A549 (cell line): ENCODE results near the gene KIF26A. TPM values are rescaled to one million over a fixed set of nuclear protein-coding genes. Genes with fewer than 3 reads are reported as not detected.

Source experiments
- ATAC-seq, 2 experiments: fragments of 200-7000 bp in 1 of 2; fragments of >200 bp in 1 of 2; cut with Nextera tagmentation in 1 of 2; cut with Tn5 transposase in 1 of 2; 3 replicates each; pipeline versions ENCODE4 v1.8.0 to v1.9.1; 2018 to 2020; ENCODE audit warnings: mild to moderate bottlenecking in 1 of 2, moderate library complexity in 1 of 2
- CTCF ChIA-PET: fragments of 300-600 bp; sonication (Branson Sonifier 250); formaldehyde crosslinking; extraction: SDS; loops from one replicate; lab custom pipeline; 2021; ENCODE audit warnings: antibody characterized with exemption, inconsistent platforms; lab: Yijun Ruan, JAX
- POLR2A ChIA-PET: fragments of 350-600 bp; formaldehyde crosslinking; extraction: SDS; loops from one replicate; lab custom pipeline; 2021; ENCODE audit warnings: antibody characterized with exemption, inconsistent platforms; lab: Yijun Ruan, JAX
- DNase-seq, 2 experiments: peaks; one replicate each; pipeline versions ENCODE4 v3.0.0 to v3.0.0-alpha.2; 2011 to 2016; ENCODE audit warnings: low read depth in 1 of 2, low spot score in 1 of 2
- FAIRE-seq: peaks from 2 replicates; lab custom pipeline; 2011; peaks lifted over from hg19 to GRCh38; lab: Jason Lieb, UNC
- H3K27ac ChIP-seq, 2 experiments: fragments of >200 bp; sonication (Bioruptor Twin); formaldehyde crosslinking; 3 replicates each; pipeline ENCODE4 v1.5.1; 2016 to 2017
- H3K4me1 ChIP-seq: fragments of >200 bp; sonication (Bioruptor Twin); formaldehyde crosslinking; 3 replicates; pipeline ENCODE4 v1.6.1; 2016
- H3K4me2 ChIP-seq: fragments of >200 bp; sonication (Bioruptor Twin); formaldehyde crosslinking; 3 replicates; pipeline ENCODE4 v1.6.1; 2016
- H3K4me3 ChIP-seq: fragments of >200 bp; sonication (Bioruptor Twin); formaldehyde crosslinking; 3 replicates; pipeline ENCODE4 v1.5.1; 2016
- H3K9me3 ChIP-seq: fragments of >200 bp; sonication (Bioruptor Twin); formaldehyde crosslinking; 3 replicates; pipeline ENCODE4 v1.6.1; 2016
- CBX8 ChIP-seq: fragments of 200-600 bp; sonication (generic); IDR thresholded peaks from 2 replicates; pipeline ENCODE4 v1.6.1; 2016
- CEBPB ChIP-seq, 2 experiments: fragments of >200 bp in 1 of 2; sonication (Bioruptor Twin) in 1 of 2; formaldehyde crosslinking in 1 of 2; IDR thresholded peaks; 2 replicates each; pipeline ENCODE4 v1.6.1; 2012 to 2016
- CTCF ChIP-seq: fragments of >200 bp; sonication (Bioruptor Twin); formaldehyde crosslinking; IDR thresholded peaks from 3 replicates; pipeline ENCODE4 v1.5.1; 2016
- EHMT2 ChIP-seq: fragments of 200-600 bp; sonication (generic); IDR thresholded peaks from 2 replicates; pipeline ENCODE4 v1.6.1; 2016; ENCODE audit warnings: antibody characterized with exemption, low read depth, mild to moderate bottlenecking, moderate library complexity
- ESRRA ChIP-seq: fragments of 150-350 bp; IDR thresholded peaks from 2 replicates; pipeline ENCODE4 v1.6.1; 2014; ENCODE audit warnings: mild to moderate bottlenecking, low read length, borderline replicate concordance
- FOSB ChIP-seq: fragments of 250-450 bp; sonication (Bioruptor Pico); IDR thresholded peaks from 2 replicates; pipeline ENCODE4 v1.5.0; 2020; ENCODE audit warnings: mild to moderate bottlenecking, moderate library complexity
- FOSL2 ChIP-seq, 2 experiments: fragments of 450-650 bp in 1 of 2; fragments of >200 bp in 1 of 2; sonication (Bioruptor Twin) in 1 of 2; formaldehyde crosslinking; IDR thresholded peaks; 2 replicates each; pipeline versions ENCODE4 v1.5.0 to v1.6.1; 2016 to 2020; ENCODE audit warnings: mild to moderate bottlenecking in 1 of 2, moderate library complexity in 1 of 2
- GATA3 ChIP-seq: IDR thresholded peaks from 2 replicates; pipeline ENCODE4 v1.6.1; 2012; ENCODE audit warnings: borderline replicate concordance
- HDAC2 ChIP-seq: fragments of 200-600 bp; sonication (generic); IDR thresholded peaks from 2 replicates; pipeline ENCODE4 v1.6.1; 2016
- HEYL ChIP-seq: fragments of 250-450 bp; sonication (Bioruptor Pico); IDR thresholded peaks from 2 replicates; pipeline ENCODE4 v1.8.0; 2021; ENCODE audit warnings: mild to moderate bottlenecking, moderate library complexity
- HOXA7 ChIP-seq: fragments of 250-450 bp; sonication (Bioruptor Pico); IDR thresholded peaks from 2 replicates; pipeline ENCODE4 v1.5.0; 2020; ENCODE audit warnings: mild to moderate bottlenecking, moderate library complexity
- HOXB13 ChIP-seq: fragments of 250-450 bp; sonication (Bioruptor Pico); IDR thresholded peaks from 2 replicates; pipeline ENCODE4 v1.5.0; 2020; ENCODE audit warnings: low read depth, mild to moderate bottlenecking, moderate library complexity
- JUNB ChIP-seq: fragments of >200 bp; sonication (Bioruptor Twin); formaldehyde crosslinking; IDR thresholded peaks from 2 replicates; pipeline ENCODE4 v1.6.1; 2016
- KDM5A ChIP-seq: fragments of 200-600 bp; sonication (generic); IDR thresholded peaks from 2 replicates; pipeline ENCODE4 v1.6.1; 2016; ENCODE audit warnings: antibody characterized with exemption, mild to moderate bottlenecking
- MAX ChIP-seq: IDR thresholded peaks from 2 replicates; pipeline ENCODE4 v1.6.1; 2012
- NPAS2 ChIP-seq: fragments of 250-450 bp; sonication (Bioruptor Pico); IDR thresholded peaks from 2 replicates; pipeline ENCODE4 v1.8.0; 2022; ENCODE audit warnings: mild to moderate bottlenecking, moderate library complexity, borderline replicate concordance
- NR3C1 ChIP-seq: fragments of >200 bp; sonication (Bioruptor Twin); formaldehyde crosslinking; IDR thresholded peaks from 3 replicates; pipeline ENCODE4 v1.6.1; 2017
- RAD21 ChIP-seq, 2 experiments: fragments of >200 bp in 1 of 2; sonication (Bioruptor Twin) in 1 of 2; formaldehyde crosslinking in 1 of 2; IDR thresholded peaks in 1 of 2; conservative IDR thresholded peaks in 1 of 2; 2 replicates in 1 of 2; 3 replicates in 1 of 2; pipeline ENCODE4 v1.6.1; 2012 to 2018; ENCODE audit warnings: inconsistent platforms in 1 of 2
- RCOR1 ChIP-seq: fragments of 150-350 bp; IDR thresholded peaks from 2 replicates; pipeline ENCODE4 v1.6.1; 2014; ENCODE audit warnings: antibody characterized with exemption, low read length, low read depth
- RNF2 ChIP-seq: fragments of 200-600 bp; sonication (generic); IDR thresholded peaks from 2 replicates; pipeline ENCODE4 v1.6.1; 2016; ENCODE audit warnings: low read depth, mild to moderate bottlenecking, antibody characterized with exemption, moderate library complexity, borderline replicate concordance
- SMC3 ChIP-seq: fragments of >200 bp; sonication (Bioruptor Twin); formaldehyde crosslinking; IDR thresholded peaks from 3 replicates; pipeline ENCODE4 v1.6.1; 2018; ENCODE audit warnings: inconsistent platforms
- TFCP2L1 ChIP-seq: fragments of 250-450 bp; sonication (Bioruptor Pico); IDR thresholded peaks from 2 replicates; pipeline ENCODE4 v1.5.0; 2021; ENCODE audit warnings: mild to moderate bottlenecking
- ZSCAN20 ChIP-seq: fragments of 250-450 bp; sonication (Bioruptor Pico); IDR thresholded peaks from 2 replicates; pipeline ENCODE4 v1.8.0; 2022; ENCODE audit warnings: mild to moderate bottlenecking, moderate library complexity
- WGBS: methylation state at CpG from one replicate; pipeline ENCODE4 v1.1.6; 2017; ENCODE audit errors: missing lambda C conversion rate; 5-methylcytosine and 5-hydroxymethylcytosine counted together
- polyA plus RNA-seq, 4 experiments: library from polyadenylated mRNA; depleted of rRNA in 3 of 4; stranded (reverse); fragments of >200 nt; fragmentation: RNase III in 1 of 4; extraction: RNeasy Plus Mini Kit Qiagen cat#74134 plus additional on column Dnase treatment in 1 of 4; gene quantifications; 2 replicates in 3 of 4; 3 replicates in 1 of 4; pipeline ENCODE4 v1.2.3, GENCODE V29; 2011 to 2017
- TF ChIP-seq, protein P1 (sequence below): fragments of 450-650 bp; IDR thresholded peaks from 2 replicates; pipeline ENCODE4 v1.6.1; 2014; ENCODE audit warnings: antibody characterized with exemption
- TF ChIP-seq, protein P2 (sequence below): IDR thresholded peaks from 2 replicates; pipeline ENCODE4 v1.6.1; 2012; ENCODE audit warnings: low read depth, borderline replicate concordance
- TF ChIP-seq, protein P3 (sequence below): fragments of >200 bp; sonication (Bioruptor Twin); formaldehyde crosslinking; IDR thresholded peaks from 2 replicates; pipeline ENCODE4 v1.6.1; 2016
- TF ChIP-seq, protein P4 (sequence below): fragments of 200-600 bp; sonication (generic); IDR thresholded peaks from 2 replicates; pipeline ENCODE4 v1.6.1; 2016; ENCODE audit warnings: antibody characterized with exemption, mild to moderate bottlenecking, moderate library complexity

Gene KIF26A
- polyA plus RNA-seq, 2 of the 4 experiments (the other 2 are of a cell fraction) = 0.28 to 2.3 TPM

DNA sequence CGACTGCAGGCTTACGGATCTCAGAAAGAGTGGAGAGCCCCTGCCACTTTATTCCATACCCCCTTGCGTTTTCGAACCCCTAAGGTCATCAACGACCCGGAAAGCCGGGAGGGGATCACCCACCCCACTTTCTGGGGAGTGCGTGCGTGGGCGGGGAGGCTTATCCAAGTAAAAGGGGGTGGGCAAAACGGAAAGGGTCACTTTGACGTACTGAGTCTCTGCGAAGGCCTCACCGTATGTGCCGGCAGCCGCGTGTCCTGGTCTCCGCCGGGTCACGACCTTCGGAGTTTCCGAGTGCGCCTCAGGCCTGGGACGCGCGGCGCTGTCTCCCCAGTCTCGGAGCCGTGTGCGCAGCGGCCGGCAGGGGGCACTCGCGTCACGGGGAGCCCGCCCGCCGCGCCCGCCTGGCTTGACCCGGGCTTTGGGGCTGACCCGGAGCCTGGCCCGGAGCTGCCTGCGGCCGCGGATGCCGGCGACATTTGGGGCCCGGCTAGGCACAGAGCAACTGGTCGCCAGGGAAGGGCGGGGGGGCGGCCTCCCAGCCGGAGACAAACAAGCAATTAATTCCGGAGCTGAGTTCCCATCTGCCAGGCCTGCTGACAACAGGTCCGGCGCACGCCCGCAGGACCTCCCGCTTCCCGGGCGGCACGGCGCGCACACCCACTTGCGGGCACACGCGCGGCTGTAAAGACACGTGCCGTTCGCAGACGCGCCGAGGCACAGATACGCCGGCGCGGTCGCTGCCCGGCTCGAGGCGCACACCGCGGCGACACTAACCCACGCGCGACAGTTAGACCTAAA is 890 bp upstream of the KIF26A start:
- TF ChIP-seq CEBPB (IDR thresholded peaks at IDR 0.05) (no peak), CBX8 (no peak), RAD21 (conservative IDR thresholded peaks at IDR 0.05 in 1 of 2, IDR thresholded peaks at IDR 0.05 in 1 of 2) (peak; percentile 74 to 94), ZSCAN20 (CRISPR knock-in tag) (no peak), CTCF (peak; percentile 90), ESRRA (peak; percentile 54; the same call in 1 of the 2 replicates), HDAC2 (no peak), KDM5A (no peak), RCOR1 (no peak), FOSB (no peak), HOXB13 (CRISPR knock-in tag) (0 out of 2 replicates have a peak, but pooled peaks have one; percentile 19), TFCP2L1 (CRISPR knock-in tag) (no peak), GATA3 (no peak), HEYL (CRISPR knock-in tag) (no peak), MAX (peak; percentile 95), RNF2 (no peak), SMC3 (peak; percentile 92), JUNB (no peak), HOXA7 (CRISPR knock-in tag) (no peak)
- TF ChIP-seq, protein P1, sequence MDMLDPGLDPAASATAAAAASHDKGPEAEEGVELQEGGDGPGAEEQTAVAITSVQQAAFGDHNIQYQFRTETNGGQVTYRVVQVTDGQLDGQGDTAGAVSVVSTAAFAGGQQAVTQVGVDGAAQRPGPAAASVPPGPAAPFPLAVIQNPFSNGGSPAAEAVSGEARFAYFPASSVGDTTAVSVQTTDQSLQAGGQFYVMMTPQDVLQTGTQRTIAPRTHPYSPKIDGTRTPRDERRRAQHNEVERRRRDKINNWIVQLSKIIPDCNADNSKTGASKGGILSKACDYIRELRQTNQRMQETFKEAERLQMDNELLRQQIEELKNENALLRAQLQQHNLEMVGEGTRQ = no peak
- TF ChIP-seq, protein P2, sequence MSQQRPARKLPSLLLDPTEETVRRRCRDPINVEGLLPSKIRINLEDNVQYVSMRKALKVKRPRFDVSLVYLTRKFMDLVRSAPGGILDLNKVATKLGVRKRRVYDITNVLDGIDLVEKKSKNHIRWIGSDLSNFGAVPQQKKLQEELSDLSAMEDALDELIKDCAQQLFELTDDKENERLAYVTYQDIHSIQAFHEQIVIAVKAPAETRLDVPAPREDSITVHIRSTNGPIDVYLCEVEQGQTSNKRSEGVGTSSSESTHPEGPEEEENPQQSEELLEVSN = peak; percentile 97; the same call in 1 of the 2 replicates
- TF ChIP-seq, protein P3, sequence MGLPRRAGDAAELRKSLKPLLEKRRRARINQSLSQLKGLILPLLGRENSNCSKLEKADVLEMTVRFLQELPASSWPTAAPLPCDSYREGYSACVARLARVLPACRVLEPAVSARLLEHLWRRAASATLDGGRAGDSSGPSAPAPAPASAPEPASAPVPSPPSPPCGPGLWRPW = no peak
- H3K4me1 ChIP-seq = peaks cover 26% of the 10 kb centered on the region
- no peak for FAIRE-seq
- peak; percentile 53 to 89 for ATAC-seq
- H3K4me3 ChIP-seq = peak overlapping the region; percentile 55
- CTCF ChIA-PET = interaction anchor here (0.6 to 1.9 kb wide), 39 partner anchors 9 to 503 kb away, joined by 3 to 32 read pairs (median 3); no protein-coding TSS in a partner anchor
- peak; percentile 76 to 80 for DNase-seq
- peak overlapping the region; percentile 98 for H3K4me2 ChIP-seq
- POLR2A ChIA-PET = no interaction called here
- 6% methylated on average over 24 of the region's 88 CpGs for WGBS
- peak overlapping the region; percentile 54 to 87 for H3K27ac ChIP-seq
- no peaks in the 10 kb centered on the region for H3K9me3 ChIP-seq

- H3K4me2 ChIP-seq = peak overlapping the region; percentile 98
- WGBS = 24% methylated on average over 6 of the region's 73 CpGs
- ChIA-PET POLR2A (no interaction called here), CTCF (interaction anchor here (0.8 to 2.0 kb wide), 5 partner anchors 8 to 426 kb away, joined by 3 to 8 read pairs (median 3); no protein-coding TSS in a partner anchor)
- H3K4me1 ChIP-seq = peaks cover 26% of the 10 kb centered on the region
- no peaks in the 10 kb centered on the region for H3K9me3 ChIP-seq
- peak overlapping the region; percentile 55 for H3K4me3 ChIP-seq
- FAIRE-seq = no peak
- peak; percentile 8; a peak in 2 of 6 replicates for ATAC-seq
- no peak for DNase-seq
- peak overlapping the region; percentile 54 to 87 for H3K27ac ChIP-seq
- TF ChIP-seq NPAS2 (CRISPR knock-in tag) = no peak
- TF ChIP-seq, protein P3 = no peak
- TF ChIP-seq, protein P4, sequence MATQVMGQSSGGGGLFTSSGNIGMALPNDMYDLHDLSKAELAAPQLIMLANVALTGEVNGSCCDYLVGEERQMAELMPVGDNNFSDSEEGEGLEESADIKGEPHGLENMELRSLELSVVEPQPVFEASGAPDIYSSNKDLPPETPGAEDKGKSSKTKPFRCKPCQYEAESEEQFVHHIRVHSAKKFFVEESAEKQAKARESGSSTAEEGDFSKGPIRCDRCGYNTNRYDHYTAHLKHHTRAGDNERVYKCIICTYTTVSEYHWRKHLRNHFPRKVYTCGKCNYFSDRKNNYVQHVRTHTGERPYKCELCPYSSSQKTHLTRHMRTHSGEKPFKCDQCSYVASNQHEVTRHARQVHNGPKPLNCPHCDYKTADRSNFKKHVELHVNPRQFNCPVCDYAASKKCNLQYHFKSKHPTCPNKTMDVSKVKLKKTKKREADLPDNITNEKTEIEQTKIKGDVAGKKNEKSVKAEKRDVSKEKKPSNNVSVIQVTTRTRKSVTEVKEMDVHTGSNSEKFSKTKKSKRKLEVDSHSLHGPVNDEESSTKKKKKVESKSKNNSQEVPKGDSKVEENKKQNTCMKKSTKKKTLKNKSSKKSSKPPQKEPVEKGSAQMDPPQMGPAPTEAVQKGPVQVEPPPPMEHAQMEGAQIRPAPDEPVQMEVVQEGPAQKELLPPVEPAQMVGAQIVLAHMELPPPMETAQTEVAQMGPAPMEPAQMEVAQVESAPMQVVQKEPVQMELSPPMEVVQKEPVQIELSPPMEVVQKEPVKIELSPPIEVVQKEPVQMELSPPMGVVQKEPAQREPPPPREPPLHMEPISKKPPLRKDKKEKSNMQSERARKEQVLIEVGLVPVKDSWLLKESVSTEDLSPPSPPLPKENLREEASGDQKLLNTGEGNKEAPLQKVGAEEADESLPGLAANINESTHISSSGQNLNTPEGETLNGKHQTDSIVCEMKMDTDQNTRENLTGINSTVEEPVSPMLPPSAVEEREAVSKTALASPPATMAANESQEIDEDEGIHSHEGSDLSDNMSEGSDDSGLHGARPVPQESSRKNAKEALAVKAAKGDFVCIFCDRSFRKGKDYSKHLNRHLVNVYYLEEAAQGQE = no peak
- no peak for TF ChIP-seq EHMT2
- no peak for TF ChIP-seq NR3C1
- TF ChIP-seq, protein P1 = no peak
- TF ChIP-seq FOSL2 (IDR thresholded peaks at IDR 0.05) = no peak
- TF ChIP-seq FOSL2 (CRISPR knock-in tag; IDR thresholded peaks at IDR 0.05) = no peak
These were observed 502 bp downstream of the KIF26A start for GRCh38 chr14:104138718-104139459.
